ENCODE measurements around the gene PAFAH1B1.

PAFAH1B1 gene

DNA sequence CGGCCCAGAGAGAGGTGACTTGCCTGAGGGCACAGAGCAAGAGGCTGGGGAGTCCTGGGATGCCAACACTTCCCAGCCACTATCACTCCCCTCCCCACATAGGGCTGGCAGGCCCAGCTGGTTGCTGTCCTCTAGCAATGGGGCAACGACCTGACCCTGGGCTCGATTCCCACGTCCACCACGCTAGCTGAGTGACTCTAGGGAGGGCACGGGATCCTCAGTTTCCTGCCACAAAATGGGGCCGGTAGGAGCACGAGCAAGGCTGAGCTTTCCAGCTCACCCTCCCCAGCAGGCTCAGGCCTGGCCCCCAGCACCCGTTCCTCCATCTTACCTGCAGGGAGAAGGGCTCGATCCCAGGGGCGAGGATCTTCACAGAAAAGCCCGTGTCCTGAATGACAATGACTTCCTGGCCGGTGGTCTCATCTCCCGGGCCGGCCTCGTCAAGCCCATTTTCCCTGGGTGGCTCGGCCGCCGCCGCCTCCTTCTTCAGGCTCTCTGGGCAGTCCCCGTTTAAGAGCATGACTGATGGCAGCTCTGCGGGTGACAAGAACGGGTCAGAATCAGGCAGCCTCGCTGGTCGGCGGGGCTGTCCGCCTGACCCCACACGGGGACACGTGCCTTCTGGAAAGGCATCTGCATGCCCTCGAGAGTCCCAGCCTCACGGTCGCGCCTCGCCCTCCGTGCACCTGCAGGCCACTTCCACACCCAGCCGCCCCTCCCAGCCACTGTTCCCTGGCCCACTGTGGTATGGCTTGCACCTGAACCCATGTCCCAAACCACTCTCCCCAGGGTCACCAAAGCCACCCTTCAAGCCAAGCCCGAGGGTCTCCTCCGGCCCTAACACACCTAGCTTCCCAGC lies 110.8 kb downstream of the PAFAH1B1 start:
- no peak for DNase-seq

DNA sequence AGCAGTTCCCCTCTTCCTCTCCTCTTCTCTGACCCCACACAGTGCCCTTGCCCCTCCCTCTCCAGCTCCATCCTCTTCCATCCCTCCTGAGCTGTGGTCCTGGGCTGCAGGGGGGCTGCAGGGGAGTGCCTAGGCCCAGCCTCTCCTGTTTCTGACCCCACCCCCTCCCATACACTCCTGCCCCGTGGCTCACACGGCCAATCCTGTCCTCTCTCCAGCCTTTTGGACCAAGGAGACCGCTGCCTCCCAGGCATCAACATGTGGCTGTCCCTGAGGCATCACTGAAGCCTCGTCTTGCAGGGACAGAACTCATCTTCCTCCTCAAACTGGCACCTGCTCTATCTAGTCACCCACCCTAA lies 111.4 kb downstream of the PAFAH1B1 start:
- DNase-seq: no peak

DNA sequence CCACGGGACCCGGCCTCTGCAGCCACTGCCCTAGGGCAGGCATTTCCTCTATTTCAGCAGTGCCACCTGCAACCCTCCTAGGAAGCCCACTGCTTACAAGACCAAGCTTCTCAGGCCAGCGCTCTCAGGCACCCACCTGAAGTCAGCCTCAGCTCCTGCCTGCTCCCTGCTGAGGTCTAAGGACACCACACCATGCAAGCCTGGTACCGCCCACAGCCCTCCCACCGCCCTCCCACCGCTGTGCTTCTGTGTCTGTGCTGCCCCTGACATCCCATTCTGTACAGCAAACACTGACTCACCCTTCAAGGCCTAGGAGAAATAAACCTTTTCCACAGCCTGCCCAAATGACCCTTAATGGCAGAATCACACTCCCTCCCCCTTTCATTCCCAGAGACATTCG lies 111.8 kb downstream of the PAFAH1B1 start:
- no peak for DNase-seq

DNA sequence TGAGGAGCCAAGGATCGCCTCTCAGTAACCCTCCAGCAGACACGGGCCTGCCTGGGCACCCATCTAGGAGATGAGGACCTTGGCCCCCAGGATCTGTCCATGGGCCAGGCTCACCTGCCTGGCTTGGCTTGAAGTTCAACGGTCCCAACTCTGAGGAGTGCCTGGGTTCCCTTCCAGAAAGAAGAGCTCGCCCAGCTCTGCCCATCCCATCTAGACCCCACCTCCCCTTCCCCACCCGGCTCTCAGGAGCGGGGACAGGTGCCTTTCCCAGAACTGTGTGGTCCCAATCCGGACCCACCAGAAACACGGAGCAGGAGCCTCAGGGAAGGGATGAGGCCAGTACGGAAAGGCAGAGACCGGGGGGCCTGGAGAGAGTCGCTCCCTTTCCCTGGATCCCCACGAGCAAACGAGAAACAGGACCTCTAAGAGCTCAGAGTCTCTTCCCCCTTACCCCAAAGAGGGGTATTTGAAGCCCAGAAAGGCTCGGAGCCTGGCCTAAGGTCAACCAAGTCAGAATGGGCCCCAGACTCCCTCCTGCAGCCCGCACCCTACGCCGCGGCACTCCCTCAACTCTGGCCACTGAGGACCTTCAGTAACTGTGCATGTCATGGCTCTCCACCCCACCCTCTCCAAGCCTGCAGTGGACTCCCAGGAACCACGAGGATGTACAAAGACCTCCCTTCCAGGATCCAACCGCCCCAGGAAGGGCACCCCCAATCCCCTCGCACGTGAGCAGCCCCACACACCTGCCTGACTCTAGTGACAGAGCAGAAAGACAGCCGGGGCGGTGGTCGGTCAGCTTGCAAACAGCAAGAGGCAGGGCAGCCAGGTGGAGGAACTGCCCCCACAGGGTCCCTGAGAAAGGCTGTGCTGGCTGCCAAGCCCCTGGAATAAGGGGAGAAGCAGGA lies 112.7 kb downstream of the PAFAH1B1 start:
- DNase-seq: no peak

DNA sequence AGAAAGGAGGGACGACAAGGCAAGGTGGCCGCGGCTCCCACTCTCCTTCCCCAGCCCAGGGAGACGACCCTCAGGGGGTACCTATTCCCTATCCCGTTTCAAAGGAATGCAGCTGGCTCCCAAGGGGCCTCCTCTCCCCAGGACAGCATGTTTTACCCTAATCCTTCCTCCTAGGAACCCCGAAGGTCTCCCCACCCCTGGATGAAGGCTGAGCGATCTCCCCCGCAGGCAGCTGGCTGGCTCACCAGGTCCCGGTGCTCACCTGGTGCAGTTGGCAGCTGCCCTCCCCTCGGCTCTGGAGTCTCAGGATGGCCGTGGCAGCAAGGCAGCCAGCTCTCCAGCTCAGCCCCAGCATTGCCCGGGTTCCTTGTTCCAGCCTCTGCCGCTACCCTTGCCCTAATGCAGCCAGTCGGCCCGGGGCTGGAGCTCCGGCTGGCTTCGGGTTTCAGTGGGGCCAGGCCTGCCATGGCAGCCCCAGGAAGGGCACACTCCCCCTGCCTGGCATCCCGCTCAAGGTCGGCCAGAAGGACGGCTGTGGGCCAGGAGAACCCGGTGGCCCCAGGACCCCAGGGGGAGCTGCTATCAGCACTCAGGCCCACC lies 113.6 kb downstream of the PAFAH1B1 start:
- DNase-seq: no peak

DNA sequence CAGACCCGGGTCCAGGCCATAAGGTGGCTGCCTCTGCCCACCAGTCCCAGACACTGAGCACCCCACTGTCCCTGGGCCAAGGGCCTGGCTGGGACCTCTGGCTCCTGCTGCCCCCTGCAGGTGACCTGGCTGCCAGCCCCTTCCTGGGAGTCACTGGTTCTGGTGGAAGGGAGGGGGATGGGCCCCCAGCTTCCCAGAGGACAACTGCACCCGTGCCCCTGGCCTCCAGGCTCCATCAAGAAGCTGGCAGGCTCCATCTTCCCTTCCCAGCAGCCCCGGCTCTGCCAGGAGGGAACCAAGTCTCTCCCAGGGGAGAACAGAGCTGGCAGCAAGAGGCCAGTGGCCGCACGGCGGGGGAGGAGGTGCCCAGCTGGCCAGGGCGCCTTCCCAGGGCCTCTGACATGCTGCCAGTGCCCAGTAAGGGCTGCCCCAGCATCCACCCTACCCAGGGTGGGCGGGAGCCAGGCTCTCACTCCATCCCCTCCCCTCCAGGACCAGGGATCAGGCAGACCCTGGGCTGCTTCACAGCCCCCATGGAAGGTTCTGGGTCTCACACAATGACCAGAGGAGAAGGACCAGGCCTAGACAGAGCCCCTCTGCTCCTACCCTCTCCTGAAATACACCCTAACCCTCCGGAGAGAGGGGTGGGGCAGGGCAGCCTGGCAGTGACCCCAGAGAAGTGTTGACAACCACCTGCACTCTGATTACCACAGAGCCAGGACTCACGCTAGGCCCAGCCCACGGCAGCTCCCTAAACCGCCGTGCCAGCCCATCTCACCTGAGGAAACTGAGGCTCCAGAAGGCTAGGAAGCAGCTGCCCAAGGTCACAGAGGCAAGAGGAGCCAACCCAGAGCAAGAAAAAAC lies 114.5 kb downstream of the PAFAH1B1 start:
- DNase-seq: no peak

DNA sequence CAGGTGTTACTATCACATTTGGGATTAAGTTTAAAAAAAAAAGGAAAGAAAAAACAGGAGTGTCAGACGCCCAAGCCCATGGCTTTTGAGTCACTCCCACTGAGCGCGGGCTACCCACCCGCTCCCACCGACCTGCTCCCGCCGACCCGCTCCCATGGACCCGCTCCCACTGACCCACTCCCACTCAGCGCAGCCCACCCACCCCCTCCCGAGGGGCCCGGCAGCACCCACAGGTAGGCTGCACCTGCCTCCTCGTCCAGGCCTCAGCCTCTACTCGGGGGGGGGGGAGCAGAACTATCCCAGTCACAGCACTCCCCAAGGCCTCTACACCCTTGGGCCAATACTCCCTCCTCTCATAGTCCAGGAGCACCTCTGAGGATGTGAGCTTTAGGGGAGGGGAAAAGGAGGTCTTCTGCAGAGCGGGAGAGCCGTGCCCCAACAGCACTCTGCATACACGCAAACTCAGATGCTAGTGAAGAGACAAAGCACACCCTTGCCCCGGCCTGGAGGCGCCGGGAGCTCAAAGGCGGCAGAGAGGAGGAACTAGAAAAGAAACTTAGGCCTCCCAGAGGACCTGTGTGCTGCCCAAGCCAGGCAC lies 115.2 kb downstream of the PAFAH1B1 start:
- no peak for DNase-seq

DNA sequence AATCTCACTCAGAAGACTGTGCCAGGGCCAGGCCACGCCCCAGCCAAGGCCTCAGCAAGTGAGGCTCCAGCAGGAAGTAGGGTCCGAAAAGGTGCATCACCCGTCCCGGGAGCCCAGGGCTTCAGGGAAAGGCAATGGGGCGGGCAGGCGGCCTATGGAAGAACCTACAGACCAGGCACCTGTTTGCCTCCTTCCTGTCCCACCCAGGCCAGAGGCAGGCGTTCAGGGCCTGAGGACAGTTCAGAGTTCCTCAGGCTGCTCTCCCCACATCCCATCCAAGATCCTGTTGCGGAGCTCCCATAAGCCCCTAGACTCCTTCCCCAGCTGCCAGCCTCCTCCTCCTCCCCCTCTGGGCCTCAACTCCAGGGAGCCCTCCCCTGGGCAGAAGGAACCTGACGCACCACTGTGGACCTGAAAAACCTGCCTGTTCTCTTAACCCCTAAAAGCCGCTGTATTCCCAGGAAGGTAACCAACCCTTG lies 115.8 kb downstream of the PAFAH1B1 start:
- DNase-seq: no peak

DNA sequence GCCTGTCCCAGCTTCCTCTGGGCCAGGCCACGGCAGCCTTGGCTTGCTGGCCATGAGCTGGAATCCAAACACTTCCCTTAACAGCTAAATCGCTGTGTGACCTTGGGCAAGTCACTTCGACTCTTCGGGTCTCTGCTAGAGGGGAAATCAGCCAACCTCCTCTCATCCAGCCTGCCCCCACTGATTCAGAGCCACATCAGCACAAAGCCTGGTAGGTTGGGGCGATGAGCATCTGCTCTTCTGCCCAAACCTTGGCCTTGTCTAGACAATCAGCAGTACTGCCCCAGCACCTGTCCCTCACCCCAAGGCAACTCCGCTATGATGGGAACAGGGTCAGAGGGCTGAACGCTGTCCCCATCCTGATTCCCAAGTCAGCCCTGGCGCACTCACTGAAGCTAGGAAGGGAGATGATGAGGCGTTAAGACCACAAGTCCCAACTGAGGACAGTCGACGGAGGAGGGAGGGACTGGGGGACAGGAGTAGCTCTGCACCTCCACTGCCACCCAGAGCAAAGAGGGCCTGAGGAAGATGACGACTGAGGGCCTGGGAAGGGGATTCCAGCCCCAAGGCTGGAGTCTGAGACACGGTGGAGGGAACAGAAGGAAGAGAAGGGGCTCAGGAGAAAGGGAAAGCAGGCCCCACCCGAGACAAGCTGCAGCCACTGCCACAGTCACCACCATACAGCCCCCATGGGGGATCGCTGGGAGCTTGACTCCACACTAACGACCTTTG lies 116.8 kb downstream of the PAFAH1B1 start:
- DNase-seq: no peak

DNA sequence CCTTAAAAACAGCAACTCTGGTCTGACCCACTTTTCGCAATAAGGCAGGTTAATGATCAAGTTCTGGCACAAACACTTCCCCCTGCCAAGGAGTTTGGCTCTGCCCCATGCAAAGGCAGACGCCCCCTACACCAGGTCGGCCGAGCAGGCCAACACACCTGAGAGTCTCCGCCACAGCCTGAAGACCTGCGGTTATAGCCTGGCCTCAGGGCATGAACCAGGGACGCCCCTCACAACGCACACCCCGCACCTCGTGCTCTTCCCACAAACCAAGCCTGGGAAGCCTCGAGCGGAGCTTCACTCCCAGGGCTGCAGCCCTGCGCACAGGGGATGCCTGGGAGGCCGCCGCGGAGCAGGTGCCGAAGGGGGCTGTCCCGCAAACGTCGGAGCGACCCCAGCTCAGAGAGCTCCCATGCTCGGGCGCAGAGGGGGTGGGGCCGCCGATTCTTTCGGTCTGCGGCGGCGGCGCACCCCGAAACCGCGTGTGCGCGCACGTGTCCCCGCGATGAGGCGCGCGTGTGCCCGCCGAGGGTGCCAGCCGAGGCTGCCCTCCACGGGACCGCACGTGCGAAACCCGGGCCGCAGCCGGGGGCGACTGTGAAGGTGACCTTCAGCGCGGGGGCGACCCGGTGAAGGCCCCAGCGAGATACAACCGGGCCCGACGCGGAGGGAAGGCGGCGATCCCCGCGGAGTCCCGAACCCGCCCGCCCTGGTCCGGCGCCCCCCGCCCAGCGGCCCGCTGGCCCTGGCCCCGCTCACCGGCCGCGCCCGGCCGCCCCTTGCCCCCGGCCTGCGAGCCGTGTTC lies 117.6 kb downstream of the PAFAH1B1 start:
- DNase-seq: no peak

DNA sequence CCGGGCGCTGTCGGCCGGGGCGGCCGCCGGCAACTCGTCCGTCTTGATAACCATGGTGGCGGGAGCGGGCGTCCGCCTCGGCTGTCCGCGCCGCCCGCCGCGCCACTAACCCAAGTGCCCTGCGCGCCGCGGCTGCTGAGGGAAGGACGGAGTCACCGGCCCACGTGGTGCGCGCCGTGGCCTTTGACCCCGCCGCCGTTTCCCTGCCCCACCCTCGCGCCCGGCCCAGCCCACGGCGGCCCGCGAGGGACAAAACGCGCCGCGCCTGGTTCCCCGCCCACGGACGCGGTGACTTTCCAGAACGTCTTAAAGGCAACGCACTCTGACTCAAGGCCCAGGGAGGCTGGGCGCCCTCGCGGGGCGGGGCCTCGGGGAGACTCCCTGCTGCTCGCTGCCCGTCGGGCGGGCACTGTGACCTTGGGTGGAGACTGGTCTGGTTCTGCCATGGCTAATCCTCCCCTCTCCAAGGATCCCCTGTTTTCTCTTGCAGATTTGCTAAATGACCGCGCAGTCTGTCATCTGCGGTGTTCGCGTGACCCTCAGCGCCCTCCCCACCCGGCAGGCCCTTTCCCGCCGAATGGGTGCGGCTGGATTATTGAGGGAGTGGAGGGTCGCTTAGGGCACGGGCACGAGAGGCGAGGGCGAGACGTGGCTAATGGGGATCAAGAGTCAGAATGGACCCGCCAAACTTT lies 118.3 kb downstream of the PAFAH1B1 start, which contains the start of gene CLUH:
Gene CLUH, minus strand, starts transcription at position 157 of the 692 bp plus-strand sequence. Its CDS starts 103 bp downstream, at position 54.
- peak; percentile 99 for DNase-seq

DNA sequence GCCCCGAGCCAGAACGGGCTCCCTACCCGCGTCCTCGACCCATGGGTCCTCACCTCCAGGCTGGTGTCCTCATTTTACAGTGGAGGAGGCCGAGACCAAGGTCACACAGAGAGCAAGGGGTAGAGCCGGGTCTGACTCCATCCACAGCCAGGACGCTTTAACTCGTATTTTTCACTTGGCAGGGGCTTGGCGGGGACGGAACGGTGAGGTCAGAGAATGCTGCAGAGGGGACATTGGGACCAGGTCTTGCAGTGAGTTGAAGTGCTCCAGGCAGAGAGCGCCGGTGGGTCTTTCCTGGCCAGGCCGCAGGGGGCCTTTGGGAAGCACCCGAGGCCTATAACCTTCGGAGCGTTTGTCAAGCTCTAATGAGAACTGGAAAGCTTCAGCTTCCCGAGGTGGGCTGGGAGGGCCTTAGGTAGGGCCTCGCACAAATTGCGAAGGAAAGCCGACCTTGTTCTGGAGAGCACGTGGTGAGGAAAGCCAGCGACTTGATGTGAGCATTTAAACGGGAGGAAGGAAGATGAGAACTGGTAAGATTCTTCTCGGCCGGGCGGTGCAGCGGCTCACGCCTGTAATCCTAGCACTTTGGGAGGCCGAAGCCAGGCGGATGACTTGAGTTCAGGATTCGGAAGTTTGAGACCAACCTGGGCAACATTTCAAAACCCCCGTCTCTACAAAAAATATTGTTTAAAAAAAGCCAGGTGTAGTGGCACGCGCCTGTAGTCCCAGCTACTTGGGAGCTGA lies 119.0 kb downstream of the PAFAH1B1 start:
- DNase-seq: no peak

DNA sequence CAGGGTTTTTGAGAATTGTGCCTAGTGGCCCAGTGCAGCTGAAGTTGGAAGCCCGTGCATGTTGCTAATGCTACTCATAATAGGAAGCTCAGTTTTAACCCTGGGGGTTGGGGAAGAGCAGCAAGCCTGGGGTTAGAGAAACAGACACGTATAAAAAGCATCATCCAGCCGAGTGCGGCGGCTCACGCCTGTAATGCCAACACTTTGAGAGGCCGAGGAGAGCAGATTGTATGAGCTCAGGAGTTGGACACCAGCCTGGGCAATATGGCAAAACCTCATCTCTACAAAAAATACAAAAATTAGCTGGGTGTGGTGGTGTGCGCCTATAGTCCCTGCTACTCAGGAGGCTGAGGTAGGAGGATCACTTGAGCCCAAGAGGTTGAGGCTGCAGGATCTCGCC lies 120.4 kb downstream of the PAFAH1B1 start:
- DNase-seq: no peak

DNA sequence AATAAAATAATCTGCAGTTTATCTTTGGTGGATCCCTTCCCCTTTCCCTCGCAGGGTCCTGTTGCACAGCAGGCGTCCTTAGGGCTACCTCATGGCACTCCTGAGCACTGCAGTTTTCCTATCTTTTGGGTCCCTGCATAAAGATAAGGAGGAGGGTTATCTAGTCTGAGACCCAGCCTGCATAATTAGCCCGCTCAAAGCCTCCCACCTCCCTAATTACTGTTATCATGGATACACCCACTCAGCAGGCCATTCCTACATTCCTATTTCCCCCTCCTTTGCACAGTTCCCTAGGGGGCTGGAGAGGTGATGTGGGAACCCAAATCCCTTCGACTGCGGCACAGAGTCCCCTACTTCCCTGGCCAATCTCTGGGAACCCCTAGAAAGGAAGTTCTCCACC lies 123.2 kb downstream of the PAFAH1B1 start:
- no peak for DNase-seq

DNA sequence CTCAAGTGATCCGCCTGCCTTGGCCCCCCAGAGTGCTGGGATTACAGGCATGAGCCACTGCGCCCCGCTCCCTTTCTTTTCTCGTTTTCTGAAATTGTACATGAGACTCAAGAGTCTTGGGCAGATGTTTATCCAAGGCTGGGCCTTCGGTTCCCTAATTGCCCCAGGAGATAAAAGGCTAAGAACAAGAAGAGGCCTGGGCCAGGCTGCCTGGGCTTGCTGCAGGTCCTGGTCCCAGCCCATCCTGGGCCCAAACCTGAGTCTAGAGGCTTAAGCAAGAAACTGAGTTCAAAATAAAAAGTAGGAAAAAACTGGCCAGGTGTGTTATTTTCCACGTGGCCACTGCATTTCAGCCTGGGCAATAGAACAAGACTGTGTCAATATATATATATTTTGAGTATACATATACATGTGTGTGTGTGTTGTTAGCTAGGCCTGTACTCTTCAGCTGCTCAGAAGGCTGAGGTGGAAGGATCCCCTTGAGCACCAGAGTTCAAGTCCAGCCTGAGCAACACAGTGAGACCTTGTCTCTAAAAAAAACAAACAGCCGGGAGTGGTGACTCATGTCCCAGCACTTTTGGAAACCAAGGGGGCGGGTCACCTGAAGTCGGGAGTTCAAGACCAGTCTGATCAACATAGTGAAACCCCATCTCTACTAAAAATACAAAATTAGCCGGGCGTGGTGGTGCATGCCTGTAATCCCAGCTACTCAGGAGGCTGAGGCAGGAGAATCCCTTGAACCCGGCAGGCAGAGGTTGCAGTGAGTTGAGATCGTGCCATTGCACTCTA lies 124.9 kb downstream of the PAFAH1B1 start:
- DNase-seq: no peak

DNA sequence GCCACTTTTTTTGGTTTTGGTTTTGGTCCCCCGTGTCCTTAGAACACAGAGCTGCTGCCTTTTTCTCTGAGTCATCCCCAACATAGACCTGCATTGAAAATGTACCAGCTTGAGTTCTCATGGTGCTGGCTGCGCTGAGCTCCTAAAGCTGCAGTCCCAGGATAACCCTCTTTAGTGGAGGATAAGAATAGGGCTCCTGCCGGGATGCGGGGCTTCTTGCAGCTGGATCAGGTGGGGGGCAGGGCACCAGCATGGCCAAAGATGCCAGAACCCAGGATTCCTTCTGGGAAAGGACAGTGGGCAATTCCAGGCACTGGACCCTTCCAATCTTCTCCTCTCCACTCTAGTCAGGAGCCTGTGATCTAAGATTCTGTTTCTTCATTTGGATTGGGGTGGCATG lies 126.4 kb downstream of the PAFAH1B1 start:
- no peak for DNase-seq

DNA sequence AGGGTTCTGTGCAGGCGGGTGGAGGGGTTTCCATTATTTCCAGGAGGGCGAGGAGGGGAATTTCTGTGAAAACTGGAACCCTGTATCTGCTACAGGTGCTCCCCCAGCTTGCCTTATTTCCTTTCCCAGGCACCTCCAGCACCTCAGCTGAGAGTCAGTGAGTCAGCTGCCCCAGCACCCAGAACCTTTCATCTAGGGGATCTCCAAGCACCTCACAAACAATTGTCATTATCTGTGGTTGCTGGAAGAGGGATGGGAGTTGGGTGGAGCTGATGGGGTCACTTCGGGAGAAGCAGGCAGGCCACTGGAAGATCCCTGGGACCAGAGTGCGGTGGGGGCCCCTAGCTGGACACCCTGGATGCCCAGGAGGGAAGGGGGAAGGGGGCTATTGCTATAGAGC lies 128.1 kb downstream of the PAFAH1B1 start:
- no peak for DNase-seq

DNA sequence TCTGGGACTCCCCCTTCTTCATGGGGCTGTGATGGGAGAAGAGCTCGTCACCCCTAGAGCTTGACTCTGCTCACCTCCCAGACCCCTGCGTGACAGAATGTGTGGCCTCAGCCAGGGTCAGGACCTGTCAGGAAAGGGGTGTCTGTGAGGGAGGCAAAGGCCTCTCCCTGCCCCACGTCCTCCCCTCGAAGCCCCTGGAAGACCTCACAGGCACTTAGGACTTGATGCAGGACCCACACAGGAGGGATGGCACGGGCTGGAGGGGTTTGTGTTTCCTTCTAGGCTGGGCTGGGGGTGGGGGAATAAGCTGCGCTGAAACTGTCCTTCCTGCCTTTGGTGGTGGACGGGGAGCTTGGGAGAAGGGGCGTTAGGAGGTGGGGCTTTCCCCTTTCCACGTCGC lies 129.2 kb downstream of the PAFAH1B1 start:
- DNase-seq: no peak
